Tibial nerve (tissue), 4 donors: Measurements from ENCODE around the gene ZBTB43. TPM values are rescaled to one million over a fixed set of nuclear protein-coding genes. Genes with fewer than 3 reads are reported as not detected.
"Not testable (repeated sequence)": the region's sequence is repeated elsewhere in the genome, so short reads cannot be mapped to it uniquely, and the experiment has no call there.

Experiments used
- DNase-seq, 2 donors: peaks; one replicate each; pipeline ENCODE4 v3.0.0-alpha.2; 2019; ENCODE audit warnings: low spot score in 2 of 2
- H3K27ac ChIP-seq, 4 donors: fragments of 200-600 bp; sonication (generic) in 3 of 4; one replicate each; pipeline ENCODE4 v1.5.1; 2017 to 2019; ENCODE audit warnings: mild to moderate bottlenecking in 1 of 4
- H3K27me3 ChIP-seq, 2 donors: fragments of 200-600 bp; sonication (generic) in 1 of 2; one replicate each; pipeline versions ENCODE4 v1.5.1 to v1.6.0; 2017 to 2019
- H3K36me3 ChIP-seq, 3 donors: fragments of 200-600 bp; sonication (generic); one replicate each; pipeline ENCODE4 v1.5.1; 2018 to 2019
- H3K4me1 ChIP-seq, 4 donors: fragments of 200-600 bp; sonication (generic) in 3 of 4; one replicate each; pipeline ENCODE4 v1.5.1; 2017 to 2019
- H3K4me3 ChIP-seq, 4 donors: fragments of 200-600 bp; sonication (generic) in 3 of 4; one replicate each; pipeline ENCODE4 v1.5.1; 2017 to 2019; ENCODE audit warnings: mild to moderate bottlenecking in 1 of 4, moderate library complexity in 1 of 4
- H3K9me3 ChIP-seq, 4 donors: fragments of 200-600 bp; sonication (generic) in 3 of 4; one replicate each; pipeline ENCODE4 v1.5.1; 2017 to 2019
- CTCF ChIP-seq, 5 experiments: fragments of 200-600 bp in 3 of 5; fragments of 450-650 bp in 2 of 5; sonication (generic) in 3 of 5; IDR thresholded peaks; one replicate each; pipeline ENCODE4 v1.5.1; 2016 to 2019; ENCODE audit warnings: antibody characterized with exemption in 5 of 5, mild to moderate bottlenecking in 3 of 5, moderate library complexity in 2 of 5
- EP300 ChIP-seq, 2 donors: sonication (generic); formaldehyde crosslinking; IDR thresholded peaks; one replicate each; pipeline ENCODE4 v1.6.1; 2017; ENCODE audit warnings: antibody characterized with exemption in 2 of 2, mild to moderate bottlenecking in 1 of 2
- POLR2A ChIP-seq, 2 donors: fragments of 450-650 bp; IDR thresholded peaks; one replicate each; pipeline ENCODE4 v1.6.1; 2017; ENCODE audit warnings: antibody characterized with exemption in 2 of 2, mild to moderate bottlenecking in 2 of 2, moderate library complexity in 2 of 2
- WGBS, 2 donors: methylation state at CpG; one replicate each; pipeline ENCODE4 v1.1.5; 2018; 5-methylcytosine and 5-hydroxymethylcytosine counted together
- total RNA-seq, 4 donors: library from RNA; depleted of rRNA; stranded (reverse); fragments of >200 nt; gene quantifications; one replicate each; pipeline ENCODE4 v1.1.0, GENCODE V29; 2016

The ZBTB43 gene
- total RNA-seq, 4 donors from 2014 or later: 6.0 to 10.4 (median 9.4) TPM

DNA sequence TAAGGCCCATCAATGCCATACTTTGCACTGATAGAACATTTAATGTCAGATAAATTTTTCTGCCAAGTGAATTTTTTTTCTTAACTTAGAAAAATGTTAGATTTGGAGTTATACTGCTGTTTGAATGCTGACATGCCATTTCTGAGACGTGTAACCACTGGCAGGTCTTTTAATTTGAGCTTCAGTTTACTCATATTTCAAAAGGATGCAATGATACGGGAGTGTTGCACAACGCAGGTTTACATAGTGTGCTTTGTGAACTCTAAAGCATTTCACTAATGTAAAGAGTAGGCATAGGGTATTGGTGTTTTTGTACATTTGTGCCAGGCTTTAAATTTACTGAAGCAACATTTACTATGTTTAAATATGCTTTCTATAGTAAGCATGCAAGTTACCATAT is 4.2 kb downstream of the ZBTB43 start:
- 74 to 83% methylated on average over 3 of the region's 3 CpGs for WGBS, 2 donors
- Histone ChIP-seq H3K27ac (no peak overlapping the region), H3K36me3 (peaks cover 0 to 52% (median 0%) of the 10 kb centered on the region in 3 donors), H3K4me1 (peaks cover 0 to 39% (median 15%) of the 10 kb centered on the region in 4 donors), H3K27me3 (no peaks in the 10 kb centered on the region), H3K4me3 (no peak overlapping the region), H3K9me3 (no peaks in the 10 kb centered on the region)
- DNase-seq: no peak
- TF ChIP-seq CTCF (IDR thresholded peaks at IDR 0.05) (no peak), EP300 (IDR thresholded peaks at IDR 0.05) (no peak), POLR2A (IDR thresholded peaks at IDR 0.05) (no peak)

GRCh38 chr9:126810221-126810620 is 5.4 kb downstream of the ZBTB43 start:
- WGBS, 2 donors: 96% methylated on average over 12 of the region's 12 CpGs
- H3K4me3 ChIP-seq, H3K9me3 ChIP-seq, H3K27me3 ChIP-seq, H3K27ac ChIP-seq, DNase-seq: not testable (repeated sequence)
- H3K36me3 ChIP-seq: peaks cover 0 to 62% (median 0%) of the 10 kb centered on the region in 3 donors
- peaks cover 0 to 39% (median 15%) of the 10 kb centered on the region in 4 donors for H3K4me1 ChIP-seq

DNA sequence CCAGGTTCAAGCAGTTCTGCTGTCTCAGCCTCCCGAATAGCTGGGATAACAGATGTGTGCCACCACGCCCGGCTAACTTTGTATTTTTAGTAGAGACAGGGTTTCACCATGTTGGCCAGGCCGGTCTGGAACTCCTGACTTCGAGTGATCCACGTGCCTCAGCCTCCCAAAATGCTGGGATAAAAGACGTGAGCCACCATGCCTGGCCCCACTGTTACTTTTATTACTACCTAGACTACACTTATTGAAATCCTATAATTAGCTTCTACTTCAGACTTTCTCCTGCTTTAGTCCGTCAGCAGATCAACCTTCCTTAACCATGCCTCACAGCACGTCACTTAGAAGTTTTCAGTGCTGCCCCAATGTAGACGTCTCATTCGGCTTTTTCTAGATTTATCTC is 8.2 kb downstream of the ZBTB43 start:
- H3K36me3 ChIP-seq: peaks cover 0 to 91% (median 0%) of the 10 kb centered on the region in 3 donors
- no peak for DNase-seq
- no peaks in the 10 kb centered on the region for H3K27me3 ChIP-seq
- WGBS, 2 donors: 95% methylated on average over 11 of the region's 11 CpGs
- TF ChIP-seq EP300 (IDR thresholded peaks at IDR 0.05) (no peak), POLR2A (IDR thresholded peaks at IDR 0.05) (no peak), CTCF (IDR thresholded peaks at IDR 0.05) (no peak)
- H3K27ac ChIP-seq: no peak overlapping the region
- no peak overlapping the region for H3K4me3 ChIP-seq
- H3K9me3 ChIP-seq: peaks cover 0 to 20% (median 0%) of the 10 kb centered on the region in 4 donors
- peaks cover 0 to 13% (median 0%) of the 10 kb centered on the region in 4 donors for H3K4me1 ChIP-seq

GRCh38 chr9:126814091-126814490 is 9.3 kb downstream of the ZBTB43 start:
- TF ChIP-seq EP300 (IDR thresholded peaks at IDR 0.05): no peak
- TF ChIP-seq CTCF (IDR thresholded peaks at IDR 0.05): no peak
- no peak for TF ChIP-seq POLR2A (IDR thresholded peaks at IDR 0.05)
- Histone ChIP-seq H3K27me3 (no peaks in the 10 kb centered on the region), H3K27ac (no peak overlapping the region), H3K36me3 (peaks cover 0 to 99% (median 5%) of the 10 kb centered on the region in 3 donors), H3K9me3 (peaks cover 0 to 30% (median 4%) of the 10 kb centered on the region in 4 donors), H3K4me1 (peaks cover 0 to 4% (median 0%) of the 10 kb centered on the region in 4 donors), H3K4me3 (no peak overlapping the region)
- no peak for DNase-seq

GRCh38 chr9:126817615-126818014 is 12.8 kb downstream of the ZBTB43 start:
- DNase-seq, H3K27me3 ChIP-seq, H3K4me1 ChIP-seq, H3K4me3 ChIP-seq, H3K27ac ChIP-seq: not testable (repeated sequence)
- H3K36me3 ChIP-seq: peaks cover 0 to 86% (median 11%) of the 10 kb centered on the region in 3 donors
- 98 to 100% methylated on average over 7 of the region's 7 CpGs for WGBS, 2 donors
- peaks cover 0 to 42% (median 7%) of the 10 kb centered on the region in 4 donors for H3K9me3 ChIP-seq

DNA sequence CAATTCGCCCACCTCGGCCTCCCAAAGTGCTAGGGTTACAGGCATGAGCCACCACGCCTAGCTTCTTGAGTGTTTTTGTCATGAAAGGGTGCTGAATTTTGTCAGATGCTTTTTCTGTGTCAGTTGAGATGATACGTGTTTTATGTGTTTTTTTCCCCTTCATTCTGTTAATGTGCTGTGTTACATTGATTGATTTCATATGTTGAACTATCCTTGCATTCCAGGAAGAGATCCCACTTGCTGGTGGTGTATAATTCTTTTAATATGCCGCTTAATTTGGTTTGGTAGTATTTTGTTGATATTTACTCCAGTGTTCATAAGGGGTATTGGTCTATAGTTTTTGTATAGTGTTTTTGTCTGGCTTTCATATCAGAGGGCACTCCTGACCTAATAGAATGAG is 13.6 kb downstream of the ZBTB43 start:
- H3K4me3 ChIP-seq: no peak overlapping the region
- no peak overlapping the region for H3K27ac ChIP-seq
- no peaks in the 10 kb centered on the region for H3K27me3 ChIP-seq
- DNase-seq: no peak
- H3K9me3 ChIP-seq: peaks cover 0 to 42% (median 7%) of the 10 kb centered on the region in 4 donors
- no peaks in the 10 kb centered on the region for H3K4me1 ChIP-seq
- H3K36me3 ChIP-seq: peaks cover 0 to 86% (median 11%) of the 10 kb centered on the region in 3 donors
- TF ChIP-seq EP300 (IDR thresholded peaks at IDR 0.05): no peak
- no peak for TF ChIP-seq POLR2A (IDR thresholded peaks at IDR 0.05)
- TF ChIP-seq CTCF (IDR thresholded peaks at IDR 0.05): no peak
- WGBS, 2 donors: 94% methylated on average over 5 of the region's 5 CpGs
